Superior temporal gyrus (tissue), 1 donor: ENCODE results near the gene SLC43A3.

Source experiments
- DNase-seq: peaks from one replicate; pipeline ENCODE4 v3.0.0-alpha.2; 2016; ENCODE audit errors: extremely low spot score

Gene SLC43A3

GRCh38 chr11:57426929-57427726, at the start of gene SLC43A3:
TSS of gene SLC43A3 (minus strand) at chr11:57427121. CDS start at chr11:57426172, 949 bp downstream.
- no peak for DNase-seq

GRCh38 chr11:57476047-57476756, 49.3 kb upstream of the SLC43A3 start:
- no peak for DNase-seq

- no peak for DNase-seq
Measured at GRCh38 chr11:57475671-57476046, 48.7 kb upstream of the SLC43A3 start.

- no peak for DNase-seq
Measured at GRCh38 chr11:57475191-57475590, 48.3 kb upstream of the SLC43A3 start.

GRCh38 chr11:57474803-57475115, 47.8 kb upstream of the SLC43A3 start:
- DNase-seq = no peak

- DNase-seq = no peak
Measured at GRCh38 chr11:57474017-57474802, 47.3 kb upstream of the SLC43A3 start.

GRCh38 chr11:57473285-57473841, 46.4 kb upstream of the SLC43A3 start:
- no peak for DNase-seq

GRCh38 chr11:57471496-57471895, 44.6 kb upstream of the SLC43A3 start:
- DNase-seq = no peak

- no peak for DNase-seq
Measured at GRCh38 chr11:57469268-57469667, 42.3 kb upstream of the SLC43A3 start.

- no peak for DNase-seq
Measured at GRCh38 chr11:57468276-57468675, 41.4 kb upstream of the SLC43A3 start.

- no peak for DNase-seq
Measured at GRCh38 chr11:57467508-57468157, 40.7 kb upstream of the SLC43A3 start.

GRCh38 chr11:57466680-57467079, 39.8 kb upstream of the SLC43A3 start:
- DNase-seq = no peak

GRCh38 chr11:57464539-57465181, 37.7 kb upstream of the SLC43A3 start:
- peak; percentile 54 for DNase-seq

- DNase-seq = no peak
Measured at GRCh38 chr11:57463671-57464538, 37.0 kb upstream of the SLC43A3 start.

- DNase-seq = no peak
Measured at GRCh38 chr11:57462597-57462996, 35.7 kb upstream of the SLC43A3 start.

GRCh38 chr11:57461841-57462489, 35.0 kb upstream of the SLC43A3 start:
- DNase-seq = no peak

- DNase-seq = no peak
Measured at GRCh38 chr11:57460758-57461749, 34.1 kb upstream of the SLC43A3 start.

GRCh38 chr11:57460022-57460757, 33.3 kb upstream of the SLC43A3 start, which contains the start of gene RTN4RL2:
TSS of gene RTN4RL2 (plus strand) at chr11:57460528. CDS start at chr11:57460866, 338 bp downstream.
- DNase-seq = no peak
